HCT116 (cell line): ENCODE results near the gene GPRC5A. TPM values are rescaled to one million over a fixed set of nuclear protein-coding genes. Genes with fewer than 3 reads are reported as not detected.

Experiments used
- ATAC-seq: fragments of 200-7000 bp; cut with Tn5 transposase; 2 replicates; pipeline ENCODE4 v1.9.1; 2020; ENCODE audit warnings: mild to moderate bottlenecking, moderate library complexity
- BruUV-seq: library from RNA; stranded (reverse); fragments of 400-500 nt; replicated peaks from 2 replicates; lab custom pipeline; 2021; lab: Mats Ljungman, UMichigan
- CTCF ChIA-PET: fragments of 300-600 bp; sonication (Branson Sonifier 250); formaldehyde crosslinking; loops from one replicate; lab custom pipeline; 2021; ENCODE audit warnings: antibody characterized with exemption; lab: Charles Lee
- POLR2A ChIA-PET: fragments of 300-600, 350-600 bp; sonication (Branson Sonifier 250); formaldehyde crosslinking; loops from one replicate; lab custom pipeline; 2021; ENCODE audit warnings: antibody characterized with exemption; lab: Charles Lee
- RAD21 ChIA-PET, 2 experiments: fragments of 300-600 bp; sonication (Branson Sonifier 250); formaldehyde crosslinking; loops; one replicate each; lab custom pipeline; 2023; ENCODE audit warnings: low total read pairs in 2 of 2; ENCODE audit not compliant: uncharacterized antibody in 2 of 2, unreplicated experiment in 2 of 2, low non-redundant PET in 1 of 2; lab: Charles Lee
- DNase-seq: peaks from one replicate; pipeline ENCODE4 v3.0.0-alpha.2; 2010; ENCODE audit warnings: low read depth, low spot score
- H2AFZ ChIP-seq: fragments of 200-600 bp; shearing (Covaris generic), sonication (generic); 2 replicates; pipeline ENCODE4 v1.6.1; 2017; ENCODE audit warnings: low read depth, mixed run types, mixed read lengths, antibody characterized with exemption, low read length; ENCODE audit not compliant: poor library complexity, severe bottlenecking
- H3K27ac ChIP-seq: 2 replicates; pipeline ENCODE4 v1.5.1; 2012; ENCODE audit warnings: low read depth, low read length
- H3K27me3 ChIP-seq: fragments of 200-600 bp; sonication (generic); 2 replicates; pipeline ENCODE4 v1.6.1; 2016; ENCODE audit warnings: mixed run types, low read length, mixed read lengths; ENCODE audit not compliant: insufficient read depth
- H3K36me3 ChIP-seq, 2 experiments: fragments of 200-500 bp in 1 of 2; fragments of 200-600 bp in 1 of 2; sonication (Bioruptor generic) in 1 of 2; sonication (generic) in 1 of 2; 2 replicates each; pipeline versions ENCODE4 v1.5.1 to v1.6.1; 2014 to 2016; ENCODE audit warnings: low read length in 2 of 2, inconsistent platforms in 1 of 2, mixed read lengths in 1 of 2, mixed run types in 1 of 2; ENCODE audit not compliant: insufficient read depth in 2 of 2, control insufficient read depth in 1 of 2
- H3K4me1 ChIP-seq, 2 experiments: fragments of 200-600 bp in 1 of 2; sonication (generic) in 1 of 2; 2 replicates each; pipeline versions ENCODE4 v1.5.1 to v1.6.1; 2012 to 2017; ENCODE audit warnings: low read length in 2 of 2, inconsistent platforms in 1 of 2, mild to moderate bottlenecking in 1 of 2, mixed read lengths in 1 of 2, mixed run types in 1 of 2, moderate library complexity in 1 of 2; ENCODE audit not compliant: insufficient read depth in 2 of 2, control insufficient read depth in 1 of 2
- H3K4me2 ChIP-seq: fragments of 200-600 bp; sonication (generic); 2 replicates; pipeline ENCODE4 v1.6.1; 2017; ENCODE audit warnings: mixed run types, low read length, mixed read lengths
- H3K4me3 ChIP-seq, 2 experiments: fragments of 200-600 bp in 1 of 2; sonication (generic) in 1 of 2; replicated peaks in 1 of 2; 2 replicates each; pipeline ENCODE4 v1.5.1; 2011 to 2016; ENCODE audit warnings: low read length in 2 of 2, control low read depth in 1 of 2, low read depth in 1 of 2, mild to moderate bottlenecking in 1 of 2, mixed read lengths in 1 of 2, mixed run types in 1 of 2
- H3K79me2 ChIP-seq: fragments of 200-600 bp; sonication (generic); 2 replicates; pipeline ENCODE4 v1.6.1; 2017; ENCODE audit warnings: mild to moderate bottlenecking, mixed run types, low read length, moderate library complexity, mixed read lengths; ENCODE audit not compliant: insufficient read depth
- H3K9ac ChIP-seq: fragments of 200-600 bp; sonication (generic); 2 replicates; pipeline ENCODE4 v1.6.1; 2016; ENCODE audit warnings: low read length, mixed read lengths
- H3K9me2 ChIP-seq: fragments of 200-600 bp; sonication (generic), shearing (Covaris generic); 2 replicates; pipeline ENCODE4 v1.6.1; 2017; ENCODE audit warnings: mixed run types, mild to moderate bottlenecking, moderate library complexity; ENCODE audit not compliant: insufficient read depth
- H3K9me3 ChIP-seq, 2 experiments: fragments of 200-500 bp in 1 of 2; fragments of 200-600 bp in 1 of 2; sonication (Bioruptor generic) in 1 of 2; sonication (generic) in 1 of 2; 2 replicates each; pipeline ENCODE4 v1.6.1; 2014 to 2017; ENCODE audit warnings: low read length in 2 of 2, mixed read lengths in 2 of 2, inconsistent platforms in 1 of 2, low read depth in 1 of 2, mild to moderate bottlenecking in 1 of 2, mixed run types in 1 of 2, moderate library complexity in 1 of 2; ENCODE audit not compliant: control insufficient read depth in 1 of 2, insufficient read depth in 1 of 2
- H4K20me1 ChIP-seq: fragments of 200-600 bp; sonication (generic), shearing (Covaris generic); 2 replicates; pipeline ENCODE4 v1.6.1; 2017; ENCODE audit warnings: mixed run types, mild to moderate bottlenecking, moderate library complexity; ENCODE audit not compliant: insufficient read depth
- POLR2AphosphoS5 ChIP-seq: IDR thresholded peaks from 2 replicates; pipeline ENCODE4 v1.6.1; 2011; ENCODE audit warnings: mild to moderate bottlenecking, low read depth, low read length, moderate library complexity
- RAD21 ChIP-seq: IDR thresholded peaks from 2 replicates; pipeline ENCODE4 v1.6.1; 2012; ENCODE audit warnings: low read depth, mild to moderate bottlenecking
- REST ChIP-seq: IDR thresholded peaks from 2 replicates; pipeline ENCODE4 v1.6.1; 2012; ENCODE audit warnings: low read depth
- SIN3A ChIP-seq: IDR thresholded peaks from 2 replicates; pipeline ENCODE4 v1.6.1; 2012; ENCODE audit warnings: low read depth
- SRF ChIP-seq: IDR thresholded peaks from 2 replicates; pipeline ENCODE4 v1.6.1; 2012; ENCODE audit warnings: low read depth
- YY1 ChIP-seq: IDR thresholded peaks from 2 replicates; pipeline ENCODE4 v1.6.1; 2011; ENCODE audit warnings: low read length, low read depth, moderate library complexity, mild to moderate bottlenecking; ENCODE audit not compliant: insufficient replicate concordance; ENCODE audit errors: extremely low read depth
- ZFX ChIP-seq: fragments of 450-650 bp; IDR thresholded peaks from 2 replicates; pipeline ENCODE4 v1.6.1; 2017
- ZNF274 ChIP-seq: fragments of 200-500 bp; sonication (Bioruptor generic); IDR thresholded peaks from 2 replicates; pipeline ENCODE4 v1.6.1; 2014; ENCODE audit warnings: mild to moderate bottlenecking, low read depth, low read length, inconsistent platforms
- intact Hi-C: fragments of 100-400 bp; cut with micrococcal nuclease; formaldehyde crosslinking; loops from 2 replicates; pipeline ENCODE4 v1.10.0; 2022
- total RNA-seq: library from RNA; stranded (reverse); gene quantifications from one replicate; pipeline ENCODE4 v1.2.1, GENCODE V29; 2021; ENCODE audit not compliant: unreplicated experiment

GPRC5A gene
- total RNA-seq, 1 experiment from 2014 or later = 305 TPM

GRCh38 chr12:12892681-12893141 is 1.3 kb downstream of the GPRC5A start:
- peak overlapping the region; percentile 97 for H3K4me2 ChIP-seq
- no peak for DNase-seq
- H3K79me2 ChIP-seq = peaks cover 67% of the 10 kb centered on the region
- H3K4me1 ChIP-seq = peaks cover 57 to 90% of the 10 kb centered on the region in 2 experiments
- TF ChIP-seq REST = no peak
- TF ChIP-seq POLR2AphosphoS5 = 0 out of 2 replicates have a peak, but pooled peaks have one; percentile 36
- peaks cover 13% of the 10 kb centered on the region; the same call in 1 of the 2 replicates for H4K20me1 ChIP-seq
- BruUV-seq = no TSS peak
- H3K9me3 ChIP-seq = no peaks in the 10 kb centered on the region
- no peaks in the 10 kb centered on the region for H3K27me3 ChIP-seq
- no peak for ATAC-seq
- peak overlapping the region; percentile 89 for H3K9ac ChIP-seq
- no peak overlapping the region for H2AFZ ChIP-seq
- no peaks in the 10 kb centered on the region for H3K9me2 ChIP-seq
- H3K4me3 ChIP-seq = peak overlapping the region; percentile 59 to 91
- ChIA-PET POLR2A (interaction anchor here (0.9 to 3.9 kb wide), 6 partner anchors 8 to 103 kb away, joined by 3 to 66 read pairs (median 28); no protein-coding TSS in a partner anchor), RAD21 (no interaction called here), CTCF (interaction anchor here (3.7 kb wide), 1 partner anchor 55 kb away, joined by 29 read pairs; no protein-coding TSS in a partner anchor)
- peaks cover 0 to 20% of the 10 kb centered on the region in 2 experiments; a peak in 1 of 4 replicates for H3K36me3 ChIP-seq
- peak overlapping the region; percentile 93 for H3K27ac ChIP-seq
- intact Hi-C loops = loop anchor here (5.0 to 10.0 kb wide), 2 partner anchors 105 to 168 kb away; partner anchors contain the start of gene APOLD1

- ChIA-PET RAD21 (no interaction called here), POLR2A (interaction anchor here (0.9 to 3.9 kb wide), 4 partner anchors 7 to 104 kb away, joined by 3 to 66 read pairs (median 45); no protein-coding TSS in a partner anchor), CTCF (no interaction called here)
- Histone ChIP-seq H3K9ac (peak overlapping the region; percentile 89), H3K79me2 (peaks cover 74% of the 10 kb centered on the region), H3K9me2 (no peaks in the 10 kb centered on the region), H3K27me3 (no peaks in the 10 kb centered on the region), H3K4me1 (peaks cover 61 to 90% of the 10 kb centered on the region in 2 experiments), H3K4me3 (peak overlapping the region; percentile 59 to 91), H3K36me3 (peaks cover 0 to 26% of the 10 kb centered on the region in 2 experiments; a peak in 1 of 4 replicates), H2AFZ (no peak overlapping the region), H4K20me1 (peaks cover 19% of the 10 kb centered on the region; the same call in 1 of the 2 replicates), H3K9me3 (no peaks in the 10 kb centered on the region), H3K27ac (peak overlapping the region; percentile 93; the same call in 1 of the 2 replicates), H3K4me2 (peak overlapping the region; percentile 97)
- DNase-seq (no peak), ATAC-seq (no peak)
- intact Hi-C loops = loop anchor here (5.0 to 10.0 kb wide), 2 partner anchors 106 to 169 kb away; partner anchors contain the start of gene APOLD1
- BruUV-seq = no TSS peak
- TF ChIP-seq ZNF274 = no peak
- no peak for TF ChIP-seq REST
- no peak for TF ChIP-seq RAD21
- no peak for TF ChIP-seq SIN3A
- no peak for TF ChIP-seq ZFX
- TF ChIP-seq YY1 = no peak
- TF ChIP-seq SRF = no peak
These were observed 2.1 kb downstream of the GPRC5A start for GRCh38 chr12:12893438-12893837.
